NCI-H524 treated with DMSO at 0.1 percent for 48 hours (cell line): ENCODE measurements around the gene A4GALT.

Source experiments
- DNase-seq: peaks from one replicate; lab custom pipeline; 2025; lab: John Stamatoyannopoulos, UW

Gene A4GALT

DNA sequence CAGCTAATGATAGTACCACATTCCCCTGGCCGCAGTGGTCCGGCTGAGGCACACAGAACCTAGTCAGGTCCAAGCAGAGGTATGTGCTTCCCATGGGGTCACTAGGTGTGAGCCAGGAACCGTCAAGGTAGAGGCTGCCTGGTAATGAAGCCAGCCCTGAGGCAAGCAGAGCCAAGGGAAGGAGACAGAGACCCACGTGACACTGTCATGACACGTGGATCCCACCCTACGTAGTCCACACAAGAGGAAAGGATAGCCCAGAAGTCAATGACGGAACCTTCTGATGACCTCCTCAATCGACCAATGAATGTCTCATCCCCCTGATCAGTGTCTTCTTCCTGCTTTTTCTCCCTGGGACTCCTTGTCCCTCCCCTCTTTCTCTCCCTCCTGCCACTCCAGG lies 19.0 kb downstream of the A4GALT start:
- DNase-seq, result no peak

DNA sequence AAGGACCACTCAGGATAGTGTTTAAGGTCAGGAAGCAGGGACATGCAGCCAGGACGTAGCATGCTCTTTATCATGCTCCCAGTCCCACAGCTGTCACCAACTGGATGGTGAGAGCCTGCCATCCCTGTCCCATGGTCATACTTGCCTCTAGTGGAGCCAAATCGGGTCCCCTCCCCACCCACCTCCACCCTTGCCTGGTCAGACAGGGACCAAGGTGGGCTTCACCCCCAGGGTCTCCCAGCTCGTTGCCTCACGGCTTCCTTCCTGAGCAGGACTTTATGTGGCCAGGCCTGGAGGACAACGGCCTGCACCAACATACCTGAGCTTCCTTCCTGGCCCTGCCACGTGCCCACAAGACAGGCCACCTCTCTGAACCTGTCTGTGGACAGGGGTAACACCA lies 19.8 kb downstream of the A4GALT start:
- DNase-seq, result no peak

DNA sequence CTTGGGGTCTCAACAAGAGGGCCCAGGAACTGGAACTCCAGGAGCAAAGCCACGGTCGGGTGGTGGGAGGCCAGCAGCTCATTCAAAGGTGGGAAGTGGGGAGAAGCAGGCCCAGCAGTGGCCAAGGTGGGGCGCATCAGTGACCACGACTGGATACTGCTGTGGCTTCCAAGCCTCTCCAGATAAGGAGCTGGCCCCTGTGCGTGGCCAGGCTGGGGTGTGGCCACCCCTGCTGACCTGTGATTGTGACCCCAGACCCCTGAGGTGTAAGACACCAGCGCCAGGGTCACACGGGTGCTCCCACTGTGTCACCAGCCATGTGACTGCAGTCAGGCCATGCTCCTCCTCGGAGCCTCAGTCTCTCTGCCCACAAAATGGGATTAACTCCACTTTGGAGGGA lies 20.3 kb downstream of the A4GALT start:
- no peak for DNase-seq

DNA sequence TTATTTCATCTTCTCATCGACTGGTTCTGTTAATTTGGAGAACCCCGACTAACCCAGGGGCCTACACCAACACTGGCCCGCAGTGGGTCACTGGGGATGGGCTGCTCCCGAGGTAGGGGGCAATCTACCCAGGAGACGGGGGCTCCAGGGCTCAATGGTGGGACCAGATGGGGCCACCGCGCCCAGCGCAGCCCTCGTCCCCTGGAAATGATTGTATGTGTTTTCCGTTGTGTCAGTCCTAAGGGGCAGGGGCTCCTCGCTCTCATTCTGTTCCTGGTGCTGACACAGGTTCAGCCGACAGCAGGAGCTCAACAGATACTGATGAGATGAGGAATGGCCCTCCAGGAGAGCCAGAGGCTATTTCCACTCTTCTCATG lies 20.7 kb downstream of the A4GALT start:
- DNase-seq, result no peak

DNA sequence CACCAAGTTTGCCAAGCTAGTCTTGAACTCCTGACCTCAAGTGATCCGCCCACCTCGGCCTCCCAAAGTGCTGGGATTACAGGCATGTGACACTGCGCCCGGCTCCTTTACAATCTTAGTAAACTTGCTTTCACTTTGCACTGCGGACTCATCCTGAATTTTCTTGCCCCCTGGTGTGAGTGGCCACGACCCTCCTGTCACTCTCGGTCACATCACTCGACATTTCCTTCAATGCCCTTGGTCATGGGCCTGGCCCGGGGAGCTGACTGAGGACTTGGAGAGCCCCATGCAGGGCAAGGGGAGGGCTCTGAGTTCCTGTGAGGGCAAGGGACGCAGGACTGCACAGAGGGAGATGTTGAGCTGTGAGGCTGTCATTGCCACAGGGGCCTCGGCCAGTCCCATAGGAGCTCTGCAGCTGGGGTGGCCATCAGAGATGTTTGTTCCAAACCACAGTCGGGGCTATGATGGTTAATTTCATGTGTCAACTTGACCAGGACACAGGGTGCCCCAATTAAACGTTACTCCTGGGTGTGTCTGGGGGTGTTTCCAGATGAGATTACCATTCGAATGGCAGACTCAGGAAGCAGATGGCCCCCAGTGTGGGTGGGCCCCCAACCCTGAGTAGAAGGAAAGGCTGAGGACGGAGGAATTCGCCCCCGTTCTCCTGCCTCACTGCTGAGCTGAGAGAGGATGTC lies 21.2 kb downstream of the A4GALT start:
- DNase-seq, result no peak

DNA sequence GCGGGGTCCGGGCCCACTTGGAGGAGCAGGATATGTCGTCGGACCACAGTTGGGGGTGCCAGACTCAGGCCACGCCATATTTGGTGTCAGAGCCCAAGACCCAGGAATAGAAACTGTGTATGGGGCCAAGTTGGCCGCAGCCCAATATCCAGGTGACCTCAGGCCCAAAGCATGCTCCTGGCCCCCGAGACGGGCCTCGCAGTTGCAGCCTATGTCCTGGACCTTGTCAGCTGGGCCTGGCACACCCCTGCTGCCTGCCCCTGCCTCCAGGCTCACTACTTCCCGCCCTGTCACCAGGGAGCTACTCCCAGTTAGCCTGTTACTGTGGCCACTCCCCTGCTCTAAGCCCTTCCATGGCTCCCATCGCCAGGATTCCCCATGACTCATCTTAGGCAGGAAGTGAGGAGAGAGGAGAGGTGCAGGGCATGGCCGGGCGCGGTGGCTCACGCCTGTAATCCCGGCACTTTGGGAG lies 23.1 kb downstream of the A4GALT start:
- no peak for DNase-seq

DNA sequence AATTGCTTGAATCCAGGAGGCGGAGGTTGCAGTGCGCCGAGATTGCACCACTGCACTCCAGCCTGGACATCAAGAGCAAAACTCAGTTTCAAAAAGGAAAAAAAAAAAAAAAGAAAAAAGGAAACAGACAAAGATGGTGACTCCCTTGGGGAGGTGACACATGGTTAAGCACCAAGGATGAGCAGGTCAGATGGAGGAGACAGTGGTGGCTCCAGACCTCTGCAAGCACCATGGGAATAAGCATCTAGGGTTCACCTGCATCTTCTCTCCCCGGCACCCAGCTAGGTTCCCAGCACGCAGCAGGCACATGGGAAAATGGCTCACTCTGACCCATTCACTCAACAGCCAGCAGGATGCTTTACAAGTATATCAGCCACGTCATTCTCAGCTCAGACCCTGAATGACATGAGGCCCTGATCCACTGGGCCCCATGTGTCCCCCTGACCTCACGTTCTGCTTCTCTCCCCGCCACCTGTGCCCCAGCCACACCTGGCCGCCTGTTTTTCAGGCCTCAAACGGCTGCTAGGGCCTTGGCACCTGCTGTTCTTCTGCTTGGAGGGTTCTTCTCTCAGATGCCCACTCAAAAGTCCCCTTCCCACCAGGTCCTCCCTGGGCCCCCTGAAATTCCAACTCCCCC lies 24.2 kb downstream of the A4GALT start:
- DNase-seq, result no peak

DNA sequence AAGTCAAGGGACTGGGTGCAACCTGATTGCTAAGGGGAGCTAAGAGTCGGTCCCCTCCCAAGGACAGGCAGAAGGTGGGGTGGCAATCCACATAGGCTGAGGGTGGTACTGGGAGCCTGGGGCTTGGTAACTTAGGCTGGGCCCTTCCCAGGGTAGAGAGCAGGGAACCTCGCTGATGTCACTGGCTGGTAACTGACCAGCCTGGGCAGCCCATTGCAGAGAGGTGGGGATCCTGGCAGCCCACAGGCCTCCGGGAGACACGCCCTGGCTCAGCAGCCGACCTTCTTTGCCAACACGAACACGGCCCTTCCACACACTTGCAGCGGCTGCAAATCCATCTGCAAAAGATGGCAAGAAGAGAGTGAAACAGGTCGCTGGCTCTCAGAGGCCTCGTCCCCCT lies 25.4 kb downstream of the A4GALT start:
- no peak for DNase-seq

DNA sequence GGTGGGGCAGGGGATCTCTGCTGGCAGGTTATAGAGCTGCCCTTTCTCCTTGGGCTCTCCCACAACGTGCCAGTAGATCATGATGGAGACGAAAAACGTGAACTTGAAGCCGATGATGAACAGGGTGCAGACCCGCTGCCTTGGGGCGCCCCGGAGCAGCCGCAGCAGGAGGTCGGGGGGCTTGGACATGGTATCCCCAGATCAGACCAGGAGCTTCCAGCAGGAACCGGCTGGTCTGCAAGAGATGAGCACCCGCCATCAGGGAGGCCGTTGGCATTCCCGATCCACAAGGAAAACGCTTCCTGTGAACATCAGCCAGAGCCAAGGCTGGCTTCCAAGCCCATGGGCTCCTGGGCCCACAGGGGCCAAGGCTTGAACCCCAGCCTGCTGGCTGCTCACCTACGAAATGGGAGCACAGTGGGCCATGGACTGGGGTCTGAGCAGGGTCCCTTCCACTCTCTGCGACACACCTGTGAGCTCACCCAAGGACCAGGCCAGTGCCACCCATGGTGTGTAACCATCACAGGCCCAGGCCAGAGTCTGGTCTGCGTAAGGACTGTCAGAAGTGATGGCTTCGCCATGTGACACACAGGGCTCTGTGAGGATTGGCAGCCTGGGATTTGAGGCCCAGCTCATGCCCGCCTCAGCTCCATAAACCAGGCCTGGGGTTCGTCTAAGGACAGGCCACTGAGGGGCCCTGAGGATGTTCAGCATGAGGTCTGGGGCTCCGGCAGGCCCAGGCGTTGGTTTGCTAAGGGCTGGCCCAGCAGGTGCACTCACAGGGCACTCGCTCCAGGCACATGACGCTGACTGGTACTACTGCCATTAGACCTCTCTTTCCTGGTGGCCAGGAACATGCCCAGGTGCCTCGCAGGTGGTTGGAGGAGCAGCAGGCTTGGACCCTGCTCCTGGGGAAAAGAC lies 26.6 kb downstream of the A4GALT start:
- DNase-seq, result no peak

DNA sequence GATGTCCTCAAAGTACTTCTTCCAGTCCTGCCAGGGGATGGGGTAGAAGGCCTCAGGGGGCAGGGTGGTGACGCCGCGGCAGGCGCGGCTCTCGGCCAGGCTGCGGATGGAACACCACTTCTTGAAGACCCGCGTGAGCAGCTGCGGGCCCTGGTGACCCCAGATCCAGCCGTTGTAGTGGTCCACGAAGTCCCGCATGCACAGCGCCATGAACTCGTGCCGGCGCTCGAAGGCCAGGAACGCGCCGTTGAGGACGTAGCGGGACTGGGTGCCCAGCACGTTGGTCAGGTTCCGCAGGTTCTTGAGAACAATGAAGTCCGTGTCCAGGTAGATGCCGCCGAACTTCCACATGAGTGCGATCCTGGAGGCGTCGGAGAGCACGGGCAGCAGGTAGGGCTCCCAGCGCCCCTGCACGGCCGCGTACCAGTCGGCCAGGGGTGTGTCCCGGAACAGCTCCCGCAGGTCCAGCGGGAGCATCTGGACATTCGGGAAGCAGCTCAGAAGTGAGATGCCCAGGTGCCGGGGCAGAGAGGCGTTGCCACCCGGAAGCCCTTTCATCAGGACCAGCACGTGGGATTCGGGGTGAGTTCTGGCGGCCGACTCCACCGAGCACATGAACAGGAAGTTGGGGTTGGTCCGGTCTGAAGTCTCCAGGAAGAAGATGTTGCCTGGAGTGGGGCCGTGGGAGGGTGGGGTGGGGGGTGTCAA lies 27.5 kb downstream of the A4GALT start:
- no peak for DNase-seq

DNA sequence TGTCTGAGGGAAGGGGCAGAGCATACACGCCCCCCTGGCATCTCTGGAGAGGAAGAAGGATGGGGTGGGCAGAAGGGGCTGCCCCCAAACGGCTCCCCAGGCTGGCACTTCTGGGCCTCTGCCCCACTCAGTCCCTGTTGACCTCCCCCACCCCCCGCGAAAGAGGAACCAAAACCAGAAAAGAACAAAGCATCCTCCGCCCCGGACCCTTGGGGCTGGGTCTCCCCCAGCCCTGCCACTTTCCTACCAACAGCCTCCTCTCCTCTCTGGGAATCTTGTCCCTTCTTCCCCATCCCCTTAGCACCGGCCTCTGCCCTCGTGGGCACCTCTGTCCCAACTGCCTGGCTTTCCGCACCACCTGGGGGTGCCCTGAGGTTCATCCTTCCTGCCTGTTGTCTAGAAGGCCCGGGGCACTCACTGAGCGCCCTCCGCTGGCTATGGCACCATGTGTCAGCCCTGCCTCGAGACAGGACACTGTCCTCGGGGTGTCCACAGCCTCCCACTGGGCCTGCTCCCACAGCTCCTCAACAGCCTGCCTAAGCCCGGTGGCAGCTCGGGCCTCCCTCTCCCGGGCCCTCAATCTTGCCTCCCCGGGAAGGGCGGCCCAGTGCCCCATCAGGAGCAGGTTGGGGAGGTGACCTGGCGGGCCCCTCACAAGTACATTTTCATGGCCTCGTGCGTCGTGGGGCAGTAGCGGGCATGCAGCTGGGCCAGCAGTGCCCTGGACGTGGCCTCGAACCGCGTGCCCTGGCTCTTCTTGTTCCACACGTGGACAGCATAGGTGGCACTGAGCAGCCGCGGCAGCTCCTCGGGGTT lies 28.2 kb downstream of the A4GALT start:
- DNase-seq, result no peak

DNA sequence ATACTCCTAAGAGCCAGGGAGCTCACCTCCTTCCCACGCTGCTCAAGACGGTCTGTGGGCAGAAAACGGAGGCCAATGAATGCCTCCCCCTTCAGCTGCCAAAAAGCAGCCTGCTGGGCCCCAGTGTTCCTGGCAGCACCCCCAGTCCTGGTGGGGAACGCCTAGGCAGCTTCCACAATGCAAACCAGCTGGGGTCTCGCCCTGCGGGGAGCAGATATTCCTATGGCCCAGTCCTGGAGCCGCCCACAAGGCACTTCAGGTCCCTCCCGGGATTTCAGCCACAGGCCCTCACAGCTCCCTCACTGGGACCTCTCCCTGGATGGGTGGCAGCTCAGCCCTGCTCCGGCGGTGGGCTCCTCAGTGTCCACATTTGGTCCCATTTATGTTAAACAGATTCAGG lies 29.2 kb downstream of the A4GALT start:
- no peak for DNase-seq

DNA sequence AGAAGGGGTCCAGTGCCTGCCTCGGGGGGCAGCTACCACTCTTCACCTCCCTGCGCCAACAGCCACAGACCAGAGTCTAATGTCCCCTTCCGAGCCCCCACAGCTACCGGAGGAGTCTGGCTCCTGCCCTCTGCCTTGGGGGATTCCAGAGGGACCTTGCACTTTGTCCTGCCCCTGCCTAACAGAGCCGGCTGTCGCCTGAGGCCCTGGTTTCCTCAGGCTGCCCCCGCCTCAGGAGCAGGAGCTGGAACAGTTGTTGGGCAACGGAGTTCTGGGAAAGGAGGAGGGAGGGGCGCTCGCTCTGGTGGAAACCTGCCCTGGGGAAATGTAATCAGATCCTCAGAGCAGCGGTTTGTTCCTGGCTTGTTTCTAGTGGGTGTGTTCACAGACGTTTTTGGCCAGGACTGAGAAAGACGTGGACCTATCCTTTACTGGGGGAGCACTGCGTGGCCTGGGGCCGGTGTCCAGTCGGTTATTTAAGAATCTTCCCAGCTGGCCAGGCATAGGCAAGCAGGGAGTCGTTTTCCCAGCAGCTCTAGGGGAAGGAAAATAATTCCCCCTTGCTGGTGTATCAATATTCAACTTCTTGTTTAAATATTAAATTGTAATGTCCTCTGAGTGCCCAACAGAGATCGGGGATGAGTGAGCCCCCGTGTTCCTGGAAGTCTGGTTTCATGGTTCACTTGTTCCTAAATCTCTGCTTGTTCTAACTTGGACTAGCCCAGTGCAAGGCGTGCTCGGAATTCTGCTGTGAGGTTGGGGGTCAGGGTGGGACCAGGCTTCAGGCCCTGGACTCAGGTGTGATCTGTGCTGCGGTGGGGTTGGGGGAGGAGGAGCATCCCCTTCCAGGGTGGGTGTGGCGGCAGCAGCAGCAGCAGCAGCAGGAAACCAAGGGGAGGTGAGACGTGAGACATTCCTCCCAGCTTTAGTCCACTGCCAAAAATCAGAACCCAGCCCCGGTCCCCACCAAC lies 32.1 kb downstream of the A4GALT start:
- no peak for DNase-seq

DNA sequence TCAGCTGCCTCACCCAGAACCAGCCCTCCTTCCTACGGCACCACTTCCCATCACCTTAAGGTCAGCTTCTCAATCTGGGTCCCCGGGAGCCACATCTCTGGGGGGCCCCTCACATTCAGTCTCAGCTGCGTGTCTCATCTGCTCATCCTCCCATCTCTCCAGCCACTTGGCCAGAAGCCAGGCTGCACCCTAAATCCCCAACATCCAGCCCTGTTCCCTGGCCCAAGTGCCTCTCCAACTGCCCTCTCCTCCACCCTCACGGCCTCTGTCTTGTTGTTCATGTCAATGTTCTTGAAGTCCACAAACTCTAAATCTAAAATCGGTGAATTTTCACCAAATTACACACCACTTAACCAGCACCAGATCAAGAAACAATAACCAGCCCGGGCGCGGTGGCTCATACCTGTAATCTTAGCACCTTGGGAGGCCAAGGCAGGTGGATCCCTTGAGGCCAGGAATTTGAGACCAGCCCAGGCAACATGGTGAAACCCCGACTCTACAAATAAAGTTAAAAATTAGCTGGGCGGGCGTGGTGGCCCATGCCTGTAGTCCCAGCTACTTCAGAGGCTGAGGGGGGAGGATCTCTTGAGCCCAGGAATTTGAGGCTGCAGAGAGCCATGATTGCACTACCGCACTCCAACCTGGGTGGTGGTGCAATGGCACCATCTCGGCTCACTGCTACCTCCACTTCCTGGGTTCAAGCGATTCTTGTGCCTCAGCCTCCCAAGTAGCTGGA lies 33.7 kb downstream of the A4GALT start:
- DNase-seq, result no peak

DNA sequence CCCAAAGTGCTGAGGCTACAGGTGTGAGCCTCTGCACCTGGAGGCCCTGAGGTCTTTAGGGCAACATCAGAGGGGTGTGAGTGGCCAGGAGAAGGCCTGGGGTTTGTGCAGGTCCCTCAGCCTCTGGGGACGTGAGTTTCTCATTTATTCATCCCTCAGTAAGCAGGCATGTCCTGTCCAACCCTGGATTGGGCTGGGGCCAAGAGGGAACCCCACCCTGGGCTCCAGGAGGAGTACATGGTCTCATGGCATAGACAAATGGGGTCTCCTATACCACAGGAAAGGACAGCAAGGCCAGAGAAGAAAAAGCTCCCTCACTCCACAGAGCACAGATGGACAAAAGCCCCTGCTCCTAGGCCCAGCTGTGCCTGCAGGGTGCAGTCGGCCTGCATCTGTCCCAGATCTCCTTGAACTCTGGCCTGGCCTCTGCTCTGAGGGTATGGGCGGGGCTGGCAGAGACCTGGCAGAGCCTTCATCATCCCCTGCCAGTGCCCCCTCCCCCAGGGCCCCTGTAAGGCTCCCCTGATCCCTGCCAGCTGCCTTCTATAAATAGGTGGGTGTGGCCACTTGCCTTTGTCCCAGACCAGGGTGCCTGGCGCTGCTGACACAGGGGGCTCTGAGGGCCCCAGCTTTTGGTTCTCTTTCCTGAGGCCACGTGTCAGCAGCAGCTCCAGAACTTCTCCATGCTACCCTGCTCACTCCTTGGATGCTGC lies 34.6 kb downstream of the A4GALT start:
- no peak for DNase-seq

DNA sequence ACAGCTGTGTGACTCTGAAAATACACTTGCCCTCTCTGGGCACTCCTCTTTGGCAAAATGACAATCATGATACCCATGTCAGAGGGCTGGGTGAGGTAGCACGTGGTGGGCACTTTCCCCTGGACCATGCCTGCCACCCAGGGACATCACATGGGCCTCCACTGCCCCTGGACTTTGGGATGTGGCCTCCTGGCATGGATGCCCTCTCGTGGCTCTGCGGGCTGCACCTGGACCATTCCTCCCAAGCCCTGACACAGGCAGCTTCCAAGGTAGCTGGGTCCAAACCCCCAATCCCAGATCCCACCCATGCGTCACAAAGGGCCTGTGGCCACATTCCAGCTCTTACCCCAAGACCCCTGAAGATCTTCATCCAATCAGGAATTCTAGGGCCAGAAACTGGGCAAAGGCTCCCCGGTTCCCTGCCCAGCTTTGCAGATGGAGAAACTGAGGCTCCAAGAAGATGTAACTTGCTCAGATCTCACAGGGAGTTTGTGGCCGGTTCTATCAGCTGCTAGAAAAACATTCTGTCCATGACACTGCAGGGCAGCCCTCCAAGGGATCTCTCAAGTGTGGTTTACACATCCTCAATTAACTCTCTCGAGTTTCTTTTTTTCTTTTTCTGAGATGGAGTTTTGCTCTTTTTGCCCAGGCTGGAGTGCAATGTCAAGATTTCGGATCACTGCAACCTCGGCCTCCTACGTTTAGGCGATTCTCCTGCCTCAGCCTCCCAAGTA lies 36.0 kb downstream of the A4GALT start:
- no peak for DNase-seq

DNA sequence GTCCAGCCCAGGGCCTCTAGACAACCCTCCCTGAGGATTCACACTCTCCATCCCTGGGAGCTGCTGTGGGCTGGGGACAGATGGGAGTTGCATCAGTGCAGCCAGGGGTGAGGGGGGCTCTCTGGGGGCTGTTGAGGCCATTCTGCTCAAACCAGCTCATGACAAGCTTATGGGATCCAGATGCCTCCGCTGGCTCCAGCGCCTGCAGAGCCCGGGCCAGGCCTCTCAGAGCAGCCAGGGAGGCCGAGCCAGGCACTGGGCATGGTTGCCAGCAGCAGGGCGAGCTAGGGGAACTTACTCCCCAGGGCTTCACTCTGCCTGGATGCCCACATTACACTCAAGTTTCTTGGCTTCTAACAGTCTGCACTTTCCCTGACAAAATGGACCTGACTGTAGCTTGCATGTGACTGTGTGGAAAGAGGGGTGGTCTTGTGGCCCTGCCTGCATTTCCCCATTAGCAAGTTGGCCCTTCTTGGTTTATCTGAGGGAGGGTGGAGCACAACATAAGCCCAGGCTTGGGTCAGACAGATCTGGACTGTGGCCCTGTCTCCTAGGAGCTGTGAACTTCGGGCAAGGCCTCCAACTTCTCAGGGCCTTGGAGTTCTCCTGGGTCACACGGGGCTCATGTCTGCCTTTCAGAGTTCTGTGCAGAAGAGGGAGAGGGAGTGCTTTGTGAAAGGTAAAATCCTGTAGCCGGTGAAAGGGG lies 36.9 kb downstream of the A4GALT start:
- DNase-seq, result no peak
